GM10266 (cell line): ENCODE results near the gene SLC43A2.
A peak's percentile ranks its signal among the peaks of the same experiment; 100 is the strongest.

Source experiments
- DNase-seq: peaks from one replicate; pipeline ENCODE4 v3.0.0; 2012; ENCODE audit errors: extremely low spot score
- CTCF ChIP-seq: IDR thresholded peaks from 2 replicates; pipeline ENCODE4 v1.5.1; 2012; ENCODE audit warnings: mild to moderate bottlenecking, low read depth; ENCODE audit not compliant: control insufficient read depth, insufficient read depth; ENCODE audit errors: missing control alignments

SLC43A2 gene

GRCh38 chr17:1580979-1581676 is 47.5 kb downstream of the SLC43A2 start:
- no peak for TF ChIP-seq CTCF
- DNase-seq, result no peak

- no peak for TF ChIP-seq CTCF
- DNase-seq, result no peak
Observed at GRCh38 chr17:1578029-1578428, 50.6 kb downstream of the SLC43A2 start.

- no peak for TF ChIP-seq CTCF
Observed at GRCh38 chr17:1577583-1578013, 51.0 kb downstream of the SLC43A2 start.

GRCh38 chr17:1577182-1577581 is 51.5 kb downstream of the SLC43A2 start:
- peak; percentile 44 for DNase-seq
- no peak for TF ChIP-seq CTCF

More at GRCh38 chr17:1577583-1578013, 51.0 kb downstream of the SLC43A2 start:
- no peak for DNase-seq

GRCh38 chr17:1576500-1576899 is 52.1 kb downstream of the SLC43A2 start:
- DNase-seq, result no peak
- TF ChIP-seq CTCF, result no peak

GRCh38 chr17:1574697-1575471 is 53.8 kb downstream of the SLC43A2 start:
- no peak for DNase-seq
- TF ChIP-seq CTCF, result no peak
